Neutrophil (primary cell): ENCODE results near the gene SSU72.

Experiments used
- H3K27ac ChIP-seq: fragments of 200-600 bp; sonication (generic); 2 replicates; pipeline ENCODE4 v1.5.1; 2016; ENCODE audit warnings: mild to moderate bottlenecking, moderate library complexity
- H3K27me3 ChIP-seq: fragments of 200-600 bp; sonication (generic); 2 replicates; pipeline ENCODE4 v1.6.0; 2016; ENCODE audit warnings: mild to moderate bottlenecking
- H3K36me3 ChIP-seq: fragments of 200-600 bp; sonication (generic); 2 replicates; pipeline ENCODE4 v1.5.1; 2017
- H3K4me1 ChIP-seq, 2 experiments: fragments of 200-600 bp in 1 of 2; sonication (generic) in 1 of 2; 1 replicate in 1 of 2; 2 replicates in 1 of 2; pipeline versions ENCODE4 v1.5.1 to v1.6.1; 2013 to 2016; ENCODE audit warnings: low read depth in 1 of 2, low read length in 1 of 2, mild to moderate bottlenecking in 1 of 2, moderate library complexity in 1 of 2; ENCODE audit not compliant: control insufficient read depth in 1 of 2, insufficient read depth in 1 of 2
- H3K4me3 ChIP-seq, 2 experiments: fragments of 200-600 bp in 1 of 2; sonication (generic) in 1 of 2; 1 replicate in 1 of 2; 2 replicates in 1 of 2; pipeline ENCODE4 v1.5.1; 2013 to 2016; ENCODE audit warnings: low read depth in 1 of 2, low read length in 1 of 2, mild to moderate bottlenecking in 1 of 2, moderate library complexity in 1 of 2
- H3K9me3 ChIP-seq: fragments of 200-600 bp; sonication (generic); 2 replicates; pipeline ENCODE4 v1.5.1; 2016
- CTCF ChIP-seq: fragments of 200-600 bp; sonication (generic); IDR thresholded peaks from 2 replicates; pipeline ENCODE4 v1.5.1; 2016; ENCODE audit warnings: antibody characterized with exemption

SSU72 gene

GRCh38 chr1:1567152-1567875 lies 7.3 kb downstream of the SSU72 start:
- H3K27ac ChIP-seq = no peak overlapping the region
- TF ChIP-seq CTCF = no peak
- no peaks in the 10 kb centered on the region for H3K9me3 ChIP-seq
- no peak overlapping the region for H3K4me3 ChIP-seq
- H3K4me1 ChIP-seq = peaks cover 0 to 3% of the 10 kb centered on the region in 2 experiments
- no peaks in the 10 kb centered on the region for H3K27me3 ChIP-seq
- peaks cover 49% of the 10 kb centered on the region for H3K36me3 ChIP-seq

GRCh38 chr1:1565340-1565739 lies 9.3 kb downstream of the SSU72 start:
- TF ChIP-seq CTCF = no peak
- H3K4me3 ChIP-seq = no peak overlapping the region
- peaks cover 62% of the 10 kb centered on the region for H3K36me3 ChIP-seq
- peaks cover 0 to 3% of the 10 kb centered on the region in 2 experiments for H3K4me1 ChIP-seq
- no peaks in the 10 kb centered on the region for H3K27me3 ChIP-seq
- H3K27ac ChIP-seq = no peak overlapping the region
- no peaks in the 10 kb centered on the region for H3K9me3 ChIP-seq

- H3K4me3 ChIP-seq = no peak overlapping the region
Measured at GRCh38 chr1:1564268-1564667, 10.4 kb downstream of the SSU72 start.

DNA sequence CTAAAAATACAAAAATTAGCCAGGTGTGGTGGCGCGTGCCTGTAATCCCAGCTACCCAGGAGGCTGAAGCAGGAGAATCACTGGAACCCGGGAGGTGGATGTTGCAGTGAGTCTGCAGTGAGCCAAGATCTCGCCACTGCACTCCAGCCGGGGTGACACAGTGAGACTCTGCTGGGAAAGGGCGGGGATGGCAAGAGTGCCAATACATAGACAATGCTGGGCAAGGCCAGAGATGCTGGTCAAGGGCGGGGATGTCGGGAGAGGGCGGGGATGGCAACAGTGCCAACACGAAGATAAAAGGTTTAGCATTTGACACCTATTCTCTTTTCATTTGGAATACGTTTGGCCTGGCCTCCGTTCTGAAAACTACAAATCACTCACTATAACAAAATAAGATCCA lies 11.0 kb downstream of the SSU72 start:
- Histone ChIP-seq H3K4me3 (no peak overlapping the region), H3K27ac (no peak overlapping the region), H3K27me3 (no peaks in the 10 kb centered on the region), H3K36me3 (peaks cover 64% of the 10 kb centered on the region), H3K4me1 (peaks cover 0 to 3% of the 10 kb centered on the region in 2 experiments), H3K9me3 (no peaks in the 10 kb centered on the region)
- TF ChIP-seq CTCF = no peak

More at GRCh38 chr1:1564268-1564667, 10.4 kb downstream of the SSU72 start:
- Histone ChIP-seq H3K27me3 (no peaks in the 10 kb centered on the region), H3K9me3 (no peaks in the 10 kb centered on the region), H3K4me1 (peaks cover 0 to 3% of the 10 kb centered on the region in 2 experiments), H3K27ac (no peak overlapping the region), H3K36me3 (peaks cover 64% of the 10 kb centered on the region)
- TF ChIP-seq CTCF = no peak

GRCh38 chr1:1562556-1563195 lies 12.0 kb downstream of the SSU72 start:
- no peak overlapping the region for H3K27ac ChIP-seq
- H3K4me1 ChIP-seq = no peaks in the 10 kb centered on the region
- no peaks in the 10 kb centered on the region for H3K9me3 ChIP-seq
- no peak for TF ChIP-seq CTCF
- H3K4me3 ChIP-seq = no peak overlapping the region
- H3K36me3 ChIP-seq = peaks cover 64% of the 10 kb centered on the region
- H3K27me3 ChIP-seq = no peaks in the 10 kb centered on the region
